HEK293 (cell line): ENCODE measurements around the gene VAT1.

Experiments used
- ATF2 ChIP-seq: fragments of 450-650 bp; formaldehyde crosslinking; IDR thresholded peaks from 2 replicates; pipeline ENCODE4 v1.5.1; 2016; ENCODE audit warnings: missing biosample characterization, missing genetic modification characterization, low read depth
- CTCF ChIP-seq: fragments of 450-650 bp; formaldehyde crosslinking; IDR thresholded peaks from 2 replicates; pipeline ENCODE4 v1.5.1; 2016; ENCODE audit warnings: missing biosample characterization, missing genetic modification characterization
- GLIS1 ChIP-seq: fragments of 450-650 bp; formaldehyde crosslinking; IDR thresholded peaks from 2 replicates; pipeline ENCODE4 v1.5.1; 2016; ENCODE audit warnings: missing biosample characterization, missing genetic modification characterization
- GLIS2 ChIP-seq: fragments of 450-650 bp; formaldehyde crosslinking; IDR thresholded peaks from 2 replicates; pipeline ENCODE4 v1.5.1; 2016; ENCODE audit warnings: missing biosample characterization, missing genetic modification characterization
- KLF1 ChIP-seq: fragments of 450-650 bp; formaldehyde crosslinking; IDR thresholded peaks from 2 replicates; pipeline ENCODE4 v1.5.1; 2016; ENCODE audit warnings: missing biosample characterization, missing genetic modification characterization
- KLF8 ChIP-seq: fragments of 450-650 bp; formaldehyde crosslinking; IDR thresholded peaks from 2 replicates; pipeline ENCODE4 v1.5.1; 2016; ENCODE audit warnings: missing biosample characterization, missing genetic modification characterization
- MYNN ChIP-seq: fragments of 450-650 bp; formaldehyde crosslinking; IDR thresholded peaks from 2 replicates; pipeline ENCODE4 v1.5.1; 2016; ENCODE audit warnings: missing biosample characterization, missing genetic modification characterization, borderline replicate concordance
- PRDM4 ChIP-seq: fragments of 450-650 bp; formaldehyde crosslinking; IDR thresholded peaks from 2 replicates; pipeline ENCODE4 v1.5.1; 2017; ENCODE audit warnings: missing biosample characterization, missing genetic modification characterization
- SP3 ChIP-seq: fragments of 450-650 bp; formaldehyde crosslinking; IDR thresholded peaks from 2 replicates; pipeline ENCODE4 v1.5.1; 2016; ENCODE audit warnings: missing biosample characterization, missing genetic modification characterization
- ZBTB10 ChIP-seq: fragments of 450-650 bp; formaldehyde crosslinking; IDR thresholded peaks from 2 replicates; pipeline ENCODE4 v1.5.1; 2016; ENCODE audit warnings: missing biosample characterization, missing genetic modification characterization
- ZBTB17 ChIP-seq: fragments of 450-650 bp; formaldehyde crosslinking; IDR thresholded peaks from 2 replicates; pipeline ENCODE4 v1.5.1; 2016; ENCODE audit warnings: missing biosample characterization, missing genetic modification characterization
- ZBTB48 ChIP-seq: fragments of 450-650 bp; formaldehyde crosslinking; IDR thresholded peaks from 2 replicates; pipeline ENCODE4 v1.5.1; 2016; ENCODE audit warnings: missing biosample characterization, missing genetic modification characterization
- ZNF311 ChIP-seq: fragments of 450-650 bp; formaldehyde crosslinking; IDR thresholded peaks from 2 replicates; pipeline ENCODE4 v1.5.1; 2017; ENCODE audit warnings: missing biosample characterization, missing genetic modification characterization, borderline replicate concordance
- ZNF335 ChIP-seq: fragments of 450-650 bp; formaldehyde crosslinking; conservative IDR thresholded peaks from 2 replicates; pipeline ENCODE4 v1.5.1; 2016; ENCODE audit warnings: missing biosample characterization, missing genetic modification characterization
- ZNF501 ChIP-seq: fragments of 450-650 bp; formaldehyde crosslinking; IDR thresholded peaks from 2 replicates; pipeline ENCODE4 v1.5.1; 2016; ENCODE audit warnings: missing biosample characterization, missing genetic modification characterization
- ZNF513 ChIP-seq: fragments of 450-650 bp; IDR thresholded peaks from 2 replicates; pipeline ENCODE4 v1.5.1; 2018; ENCODE audit warnings: missing biosample characterization, missing genetic modification characterization
- ZNF600 ChIP-seq: fragments of 450-650 bp; formaldehyde crosslinking; IDR thresholded peaks from 2 replicates; pipeline ENCODE4 v1.5.1; 2016; ENCODE audit warnings: missing biosample characterization, missing genetic modification characterization
- ZSCAN16 ChIP-seq: fragments of 450-650 bp; formaldehyde crosslinking; IDR thresholded peaks from 2 replicates; pipeline ENCODE4 v1.5.1; 2016; ENCODE audit warnings: missing biosample characterization, missing genetic modification characterization
- ZSCAN23 ChIP-seq: fragments of 450-650 bp; formaldehyde crosslinking; IDR thresholded peaks from 2 replicates; pipeline ENCODE4 v1.5.1; 2016; ENCODE audit warnings: missing biosample characterization, missing genetic modification characterization

The VAT1 gene

GRCh38 chr17:43006639-43007551 lies 15.3 kb downstream of the VAT1 start, which contains the start of gene IFI35 (continued):
- TF ChIP-seq ZBTB10 (no peak), MYNN (no peak), CTCF (peak; percentile 76), GLIS2 (tag by site-specific recombination) (peak; percentile 80), KLF8 (0 out of 2 replicates have a peak, but pooled peaks have one; percentile 16), ZNF335 (tag by site-specific recombination) (no peak), ZBTB48 (tag by site-specific recombination) (peak; percentile 62), ZNF501 (0 out of 2 replicates have a peak, but pooled peaks have one; percentile 26), ZNF513 (tag by site-specific recombination) (no peak), ZSCAN16 (tag by site-specific recombination) (peak; percentile 79), SP3 (tag by site-specific recombination) (peak; percentile 62), ZNF600 (tag by site-specific recombination) (peak; percentile 59; the same call in 1 of the 2 replicates), ZSCAN23 (no peak), PRDM4 (tag by site-specific recombination) (0 out of 2 replicates have a peak, but pooled peaks have one; percentile 9), GLIS1 (tag by site-specific recombination) (peak; percentile 89), ZBTB17 (peak; percentile 59), ATF2 (tag by site-specific recombination) (no peak), KLF1 (tag by site-specific recombination) (peak; percentile 34; the same call in 1 of the 2 replicates), ZNF311 (tag by site-specific recombination) (no peak)
